ENCODE measurements around the gene KRT31.
A peak's percentile ranks its signal among the peaks of the same experiment; 100 is the strongest.
"Not testable (repeated sequence)": the region's sequence is repeated elsewhere in the genome, so short reads cannot be mapped to it uniquely, and the experiment has no call there.

KRT31 gene

DNA sequence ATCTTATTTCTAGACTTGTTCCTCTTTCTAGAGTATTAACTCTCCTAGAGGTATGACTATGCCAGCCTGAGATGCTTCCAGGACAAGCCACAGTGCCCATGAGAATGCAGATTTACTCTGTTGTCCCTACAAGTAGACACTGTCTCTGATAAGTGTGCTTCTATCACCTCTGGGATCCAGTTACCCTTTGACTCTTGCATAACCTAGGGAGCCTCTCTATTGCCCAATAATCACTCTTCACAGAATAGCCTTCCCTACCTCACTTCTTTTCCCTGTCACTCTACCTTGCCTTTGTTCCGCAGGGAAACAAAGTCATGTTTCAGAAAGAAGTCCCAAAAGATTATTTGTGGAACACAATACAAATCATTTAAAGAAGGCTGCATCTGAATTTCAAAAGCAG, 13.7 kb downstream of the KRT31 start:
- DNase-seq, result no peak

DNA sequence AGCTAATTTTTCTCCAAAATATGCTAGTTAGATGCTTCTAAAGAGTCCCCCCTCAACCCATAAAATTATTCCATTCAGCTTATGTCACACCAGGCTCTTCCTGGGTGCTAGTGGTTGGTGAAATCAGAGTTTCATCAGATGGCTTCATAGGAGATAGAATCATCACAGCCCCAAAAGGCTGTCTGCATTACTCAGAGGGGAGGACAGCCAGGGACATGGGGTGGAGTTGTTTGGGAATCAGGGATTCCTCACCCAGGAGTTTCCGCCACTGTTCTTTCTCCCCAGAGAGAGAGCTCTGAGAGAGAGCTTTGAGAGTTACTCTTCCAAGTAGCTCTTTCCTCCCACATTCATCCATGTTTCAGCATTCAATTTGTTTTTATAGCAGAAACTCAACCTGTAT, 15.0 kb downstream of the KRT31 start:
- DNase-seq, result no peak

DNA sequence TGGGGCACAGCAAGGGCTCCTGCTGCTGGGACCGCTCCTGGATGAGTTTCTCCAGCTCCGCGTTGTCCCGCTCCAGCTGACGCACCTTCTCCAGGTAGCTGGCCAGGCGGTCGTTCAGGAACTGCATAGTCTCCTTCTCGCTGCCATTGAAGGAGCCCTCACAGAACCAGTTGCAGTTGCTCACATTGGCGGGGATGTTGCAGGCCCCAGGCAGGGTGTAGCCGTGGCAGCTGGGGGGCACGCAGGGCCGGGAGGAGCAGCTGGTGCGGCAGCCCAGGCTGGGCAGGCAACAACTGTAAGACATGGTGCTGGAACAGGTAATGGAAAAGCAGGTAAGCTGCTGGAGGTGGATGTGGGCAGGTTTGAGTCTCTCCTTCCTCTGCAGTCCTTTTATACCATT, 15.5 kb downstream of the KRT31 start, which contains the start of gene KRT34:
Gene KRT34, minus strand, starts transcription at position 364 of the 400 bp plus-strand sequence. Its CDS starts 60 bp downstream, at position 304.
- not testable (repeated sequence) for DNase-seq

DNA sequence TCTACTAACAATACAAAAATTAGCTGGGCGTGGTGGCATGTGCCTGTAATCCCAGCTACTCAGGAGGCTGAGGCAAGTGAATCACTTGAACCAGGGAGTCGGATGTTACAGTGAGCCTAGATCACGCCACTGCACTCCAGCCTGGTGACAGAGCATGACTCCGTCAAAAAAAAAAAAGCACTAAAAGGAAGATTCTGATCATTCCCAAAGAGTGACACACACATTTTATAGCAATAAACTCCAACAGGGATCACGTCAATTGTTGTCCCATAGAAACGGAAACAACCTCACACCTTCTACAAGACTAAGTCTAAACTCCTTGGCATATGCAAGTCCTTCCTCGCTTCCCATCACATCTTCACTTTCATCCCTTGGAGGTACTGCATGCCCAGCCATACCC, 17.3 kb downstream of the KRT31 start:
- not testable (repeated sequence) for DNase-seq

DNA sequence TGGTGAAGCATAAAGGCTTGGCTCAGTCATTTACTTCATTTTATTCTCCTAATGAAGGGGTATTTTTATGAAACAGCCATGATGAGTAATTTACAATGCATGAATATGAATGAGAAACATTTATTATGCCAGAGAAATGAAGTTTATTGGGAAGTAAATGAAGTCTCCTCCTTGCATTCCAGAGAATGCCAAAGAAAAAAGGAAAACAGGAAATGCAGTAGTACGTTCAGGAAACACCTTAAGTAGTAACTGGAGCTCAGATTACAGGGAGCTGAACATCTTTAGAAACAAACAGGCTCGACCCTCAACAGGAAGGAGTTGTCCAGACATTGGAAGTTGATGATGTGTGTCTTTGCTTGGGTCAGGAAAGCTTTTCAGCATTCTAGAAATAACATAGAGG, 19.9 kb downstream of the KRT31 start:
- no peak for DNase-seq

DNA sequence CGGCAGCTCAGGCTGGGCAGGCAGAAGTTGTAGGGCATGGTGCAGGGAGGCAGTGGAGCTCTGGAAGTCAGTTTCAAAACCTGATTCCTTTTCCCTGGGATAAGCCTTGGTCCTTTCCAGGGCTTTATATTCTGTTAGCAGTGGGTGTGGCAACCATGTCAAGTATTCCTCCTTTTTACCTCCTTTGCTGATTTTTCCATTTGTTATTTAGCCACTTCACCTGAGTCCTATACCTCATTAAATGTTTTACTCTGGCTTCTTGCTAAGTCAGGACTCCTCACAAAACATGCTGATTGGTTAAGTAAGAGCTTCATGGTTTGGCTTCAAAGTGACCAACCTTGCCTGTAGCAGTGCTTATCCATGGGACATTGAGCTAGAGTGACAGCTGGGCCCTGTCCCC, 27.7 kb downstream of the KRT31 start, which contains the start of gene KRT33B:
Gene KRT33B, minus strand, starts transcription at position 101 of the 400 bp plus-strand sequence. Its CDS starts 63 bp downstream, at position 38.
- no peak for DNase-seq

DNA sequence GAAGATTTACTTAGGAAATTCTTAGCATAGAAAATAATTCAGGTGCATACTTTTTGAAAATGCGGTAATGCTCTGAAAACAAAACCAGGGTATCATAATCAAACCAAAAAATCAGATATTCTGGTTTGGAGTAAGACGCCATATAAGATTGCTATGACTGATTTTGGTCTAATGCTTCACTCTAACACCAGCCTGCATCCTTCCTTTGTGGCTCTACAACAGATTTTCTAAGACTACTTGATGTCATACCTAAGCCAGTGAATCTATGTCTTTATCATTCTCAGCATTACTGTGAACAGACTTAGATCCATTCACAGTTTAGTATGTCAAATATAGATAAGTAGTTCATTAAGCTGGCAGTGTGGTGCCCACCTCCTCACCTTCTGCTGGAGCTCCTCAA, 28.4 kb downstream of the KRT31 start:
- no peak for DNase-seq

DNA sequence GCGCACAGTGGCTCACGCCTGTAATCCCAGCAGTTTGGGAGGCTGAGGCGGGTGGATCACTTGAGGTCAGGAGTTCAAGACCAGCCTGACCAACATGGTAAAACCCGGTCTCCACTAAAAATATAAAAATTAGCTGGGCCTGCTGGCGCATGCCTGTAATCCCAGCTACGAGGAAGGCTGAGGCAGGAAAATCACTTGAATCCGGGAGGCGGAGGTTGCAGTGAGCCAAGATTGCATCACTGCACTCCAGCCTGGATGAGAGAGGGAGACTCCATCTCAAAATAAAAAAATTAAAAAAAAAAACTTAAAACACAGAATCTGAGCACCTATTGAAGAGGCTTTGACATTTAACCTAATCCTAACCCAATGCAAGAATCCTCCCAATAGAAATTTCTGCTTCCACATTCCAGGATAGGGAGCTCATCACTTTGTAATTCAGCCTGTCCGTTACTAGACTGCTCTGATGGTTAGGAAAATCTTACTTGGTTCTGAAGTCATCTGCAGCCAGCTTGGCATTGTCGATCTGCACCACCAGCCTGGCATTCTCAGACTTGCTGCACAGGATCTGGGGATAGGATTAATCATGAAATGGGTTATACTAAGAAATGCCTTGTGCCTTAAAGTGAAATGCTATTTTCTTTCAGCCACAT, 29.9 kb downstream of the KRT31 start:
- no peak for DNase-seq

DNA sequence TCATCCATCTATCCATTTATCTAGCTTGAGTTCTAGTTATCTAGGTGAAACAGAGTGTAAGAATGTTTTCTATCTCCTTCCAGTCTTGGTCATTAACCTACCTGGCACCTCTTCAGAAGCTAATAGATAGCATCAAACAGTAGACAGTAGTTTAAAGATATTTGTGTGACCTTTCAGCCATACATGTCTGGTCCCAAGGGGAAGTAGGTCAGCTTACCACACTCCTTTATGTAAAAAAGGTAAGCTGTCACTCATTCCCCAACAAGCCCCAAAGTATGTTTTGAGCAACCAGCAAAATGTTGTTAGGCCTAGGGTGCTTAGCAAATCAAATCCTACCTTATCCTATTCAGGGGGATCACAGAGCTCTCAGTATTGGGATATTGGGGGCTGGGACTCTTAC, 31.3 kb downstream of the KRT31 start:
- no peak for DNase-seq

DNA sequence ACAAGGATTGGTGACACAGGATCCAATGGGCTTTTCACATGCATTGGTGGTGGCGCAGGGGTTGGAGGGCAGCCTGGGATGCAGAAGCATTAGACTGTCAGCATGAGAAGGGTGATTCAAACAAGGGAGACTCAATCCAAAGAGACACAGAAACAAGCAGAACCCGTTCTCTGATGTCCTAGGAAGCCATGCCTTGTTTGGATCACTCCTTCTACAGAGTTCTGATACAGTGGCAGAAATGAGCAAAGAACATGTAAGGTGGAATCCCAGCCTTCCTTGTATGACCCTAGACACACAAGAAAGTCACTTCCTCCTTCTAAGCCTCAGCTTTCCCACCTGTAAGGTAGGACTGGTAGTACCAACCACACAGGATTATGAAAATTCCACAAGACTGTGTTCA, 33.5 kb downstream of the KRT31 start:
- no peak for DNase-seq

DNA sequence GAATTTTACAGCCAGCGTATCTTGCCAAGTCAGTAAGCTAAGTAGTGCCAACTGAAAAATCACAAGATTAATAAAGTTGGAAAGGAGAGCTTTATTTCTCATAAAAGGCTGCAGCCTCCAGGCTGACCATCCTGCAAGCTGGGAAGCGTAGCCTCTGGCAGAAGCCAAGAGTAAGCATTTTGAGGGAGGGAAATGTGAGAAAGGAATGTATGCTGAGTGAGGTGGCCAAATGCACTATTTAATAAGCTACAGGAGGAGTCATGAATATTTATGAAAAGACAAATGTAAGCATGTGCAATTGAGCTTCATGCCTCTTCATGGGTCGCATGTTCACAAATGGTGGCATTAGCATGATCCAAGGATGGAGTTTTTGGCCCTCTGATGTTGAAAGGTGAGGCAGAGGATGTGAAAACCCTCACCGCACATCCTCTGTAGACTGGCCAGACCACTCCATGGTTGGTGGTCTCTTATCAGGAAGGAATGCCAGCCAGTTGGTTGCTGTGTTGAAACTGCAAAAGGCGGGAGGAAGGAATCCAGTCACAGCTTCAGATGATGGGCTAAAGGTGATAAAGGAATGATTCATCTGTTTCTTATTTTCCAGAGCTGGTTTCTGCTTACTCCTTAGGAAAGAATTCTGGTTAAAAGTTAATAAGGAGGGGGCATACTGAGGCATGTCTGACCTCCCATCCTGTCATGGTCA, 37.0 kb downstream of the KRT31 start:
- DNase-seq, result no peak

DNA sequence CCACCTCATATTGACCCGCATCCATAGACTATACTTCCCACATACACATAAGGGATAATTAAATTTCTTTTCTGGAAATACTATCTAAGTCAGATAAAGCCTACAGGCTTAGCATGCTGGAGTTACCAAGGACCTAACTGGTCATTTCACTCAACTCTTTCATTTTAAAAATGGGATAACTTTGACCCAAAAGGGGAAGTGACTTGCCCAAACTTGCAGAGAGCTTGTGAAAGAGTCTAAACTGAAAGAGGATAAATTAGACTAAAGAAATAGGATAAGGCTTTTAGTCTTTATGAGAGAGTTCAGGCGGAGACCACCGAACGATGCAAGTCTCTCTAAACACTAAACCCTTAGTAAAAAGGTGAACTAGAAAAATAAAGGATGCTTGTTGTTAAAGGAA, 42.9 kb downstream of the KRT31 start:
- no peak for DNase-seq

DNA sequence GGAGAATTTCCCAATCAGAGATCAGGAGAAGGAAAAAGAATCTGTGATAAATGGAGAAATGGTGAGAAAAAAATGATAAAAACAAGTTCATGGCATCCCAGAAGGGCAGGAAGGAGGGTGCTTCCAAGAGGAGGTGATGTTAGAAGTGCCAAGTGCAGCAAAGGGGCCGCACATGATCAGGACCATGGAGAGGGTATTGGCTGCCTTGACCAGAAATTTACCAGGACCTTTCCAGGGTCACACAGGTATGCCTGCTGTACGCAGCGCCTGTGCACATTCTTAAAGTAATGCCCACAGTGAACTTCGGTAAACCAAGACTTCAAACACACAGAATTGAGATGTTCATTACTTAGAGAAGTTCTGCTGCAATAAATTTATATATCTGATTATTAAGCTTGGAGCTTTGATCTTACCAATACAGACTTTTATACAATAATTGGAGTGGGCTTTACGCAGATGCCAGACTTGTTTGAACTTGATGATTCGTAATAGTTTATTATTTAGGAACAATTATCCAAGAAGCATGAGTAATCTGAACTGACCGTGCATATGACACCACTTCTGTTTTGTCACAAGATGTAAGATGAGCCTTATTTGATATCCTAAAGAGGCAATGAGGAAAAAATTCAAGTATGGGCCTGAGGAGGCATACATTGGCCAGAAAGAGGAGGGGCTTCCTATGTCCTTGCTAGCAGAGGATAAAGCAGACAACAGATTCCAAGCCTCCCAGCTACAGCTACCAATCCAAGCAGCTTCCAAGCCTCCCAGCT, 44.6 kb downstream of the KRT31 start:
- DNase-seq, result peak; percentile 43

DNA sequence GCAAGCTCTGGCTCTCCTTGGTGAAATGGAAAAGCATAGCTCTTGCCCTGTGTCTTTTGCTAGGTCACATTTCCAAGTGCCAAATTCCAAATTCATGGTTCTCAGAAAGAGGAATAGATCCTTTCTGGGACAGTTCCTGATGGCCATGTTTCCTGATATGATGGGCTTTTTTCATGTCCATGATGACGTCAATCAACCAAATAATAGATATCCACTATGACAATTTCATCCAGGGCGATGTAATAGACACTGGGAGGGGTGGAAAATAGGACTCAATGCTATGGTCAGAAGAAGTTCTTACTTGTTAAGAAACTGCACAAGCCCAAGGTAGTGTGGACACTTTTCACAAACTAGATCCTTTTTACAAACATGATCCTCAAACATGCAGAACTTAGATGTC, 46.2 kb downstream of the KRT31 start:
- no peak for DNase-seq

DNA sequence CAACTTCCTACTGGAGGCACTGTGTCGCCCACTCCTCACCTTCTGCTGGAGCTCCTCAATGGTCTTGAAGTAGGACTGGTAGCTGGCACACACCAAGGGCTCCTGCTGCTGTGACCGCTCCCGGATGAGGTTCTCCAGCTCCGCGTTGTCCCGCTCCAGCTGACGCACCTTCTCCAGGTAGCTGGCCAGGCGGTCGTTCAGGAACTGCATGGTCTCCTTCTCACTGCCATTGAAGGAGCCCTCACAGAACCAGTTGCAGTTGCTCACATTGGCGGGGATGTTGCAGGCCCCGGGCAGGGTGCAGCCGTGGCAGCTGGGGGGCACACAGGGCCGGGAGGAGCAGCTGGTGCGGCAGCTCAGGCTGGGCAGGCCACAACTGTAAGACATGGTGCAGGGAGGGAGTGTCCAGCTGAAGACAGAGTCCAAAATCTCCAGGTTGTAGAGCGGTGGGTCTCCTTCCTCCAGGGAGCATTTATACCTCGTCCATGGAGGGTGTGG, 47.0 kb downstream of the KRT31 start, which contains the start of gene KRT33A:
Gene KRT33A, minus strand, starts transcription at position 448 of the 498 bp plus-strand sequence. Its CDS starts 61 bp downstream, at position 387.
- DNase-seq, result not testable (repeated sequence)

DNA sequence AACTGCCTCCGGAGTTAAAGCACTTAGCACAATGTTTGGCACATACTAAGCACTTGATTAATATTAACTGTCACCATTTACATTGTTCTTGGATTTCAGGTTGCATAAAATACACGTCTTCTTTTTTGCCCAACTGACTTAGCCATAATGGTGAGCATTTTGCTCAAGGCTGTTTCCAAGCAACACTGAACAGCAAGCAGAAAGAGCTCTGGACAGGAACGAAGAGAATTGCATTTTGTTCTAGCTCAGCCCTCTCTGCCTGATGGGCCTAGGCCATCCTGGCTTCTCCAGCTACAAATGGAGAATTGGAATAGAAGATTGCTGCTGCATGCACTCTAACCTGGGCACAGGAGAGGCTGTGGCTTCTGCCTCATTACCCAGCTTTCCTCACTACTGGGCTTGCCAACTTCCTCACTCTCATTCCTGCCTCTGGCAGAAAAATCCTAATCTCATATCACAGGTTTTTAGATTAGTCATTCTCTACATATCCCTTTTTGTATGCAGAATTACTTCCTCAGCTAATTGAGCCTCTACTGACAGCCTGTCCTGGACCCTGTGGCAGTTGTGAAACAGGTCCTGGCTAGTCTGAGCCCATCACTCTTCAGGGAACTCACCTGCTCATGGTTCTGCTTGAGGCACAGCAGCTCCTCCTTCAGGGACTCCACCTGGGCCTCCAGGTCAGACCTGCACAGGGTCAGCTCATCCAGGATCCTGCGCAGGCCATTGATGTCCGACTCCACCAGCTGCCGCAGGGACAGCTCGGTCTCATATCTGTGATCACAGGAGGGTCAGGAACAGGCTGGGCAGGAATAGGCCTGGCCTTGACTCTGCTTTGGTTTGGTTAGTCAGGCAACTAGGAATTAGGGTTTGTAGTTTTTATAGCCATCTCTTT, 49.3 kb downstream of the KRT31 start:
- no peak for DNase-seq

DNA sequence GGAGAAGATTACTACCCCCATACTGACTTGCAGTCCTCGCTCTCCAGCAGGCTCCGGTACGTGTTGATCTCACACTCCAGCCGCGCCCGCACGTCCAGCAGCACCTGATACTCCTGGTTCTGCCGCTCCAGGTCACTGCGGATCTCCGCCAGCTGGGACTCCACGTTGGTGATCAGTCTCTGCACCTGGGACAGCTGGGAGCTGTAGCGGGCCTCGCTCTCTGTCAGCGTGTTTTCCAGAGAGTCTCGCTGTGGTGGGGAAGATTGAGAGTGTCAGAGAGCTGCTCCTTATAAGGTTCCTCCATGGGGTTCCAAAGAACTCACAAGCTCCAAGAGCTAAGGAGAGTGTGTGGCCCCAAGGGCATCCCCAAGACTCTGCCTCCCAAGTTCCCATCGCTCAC, 51.0 kb downstream of the KRT31 start:
- DNase-seq, result not testable (repeated sequence)

DNA sequence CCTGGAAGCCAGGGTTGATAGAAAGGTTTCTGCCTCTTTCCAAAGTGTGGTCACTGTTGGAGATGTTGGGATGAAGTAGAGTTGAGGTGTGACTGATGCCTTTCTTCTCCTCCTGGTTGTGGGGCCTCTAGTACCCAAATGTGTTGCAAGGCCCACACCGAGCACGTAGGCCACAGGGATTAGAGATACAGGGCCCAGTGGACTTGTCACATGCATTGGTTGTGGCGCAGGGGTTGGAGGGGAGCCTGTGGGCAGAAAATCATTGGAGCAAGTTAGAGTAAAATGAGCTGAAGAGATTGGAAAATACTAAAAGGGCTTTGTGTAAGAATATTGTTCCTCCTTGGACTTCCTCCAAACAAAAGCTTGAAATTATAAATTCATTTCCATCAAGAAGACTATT, 51.4 kb downstream of the KRT31 start:
- DNase-seq, result no peak

Measured in DMS79 treated with DMSO at 0.1 percent for 48 hours (cell line).